IMR-90 (cell line): ENCODE measurements around the gene RBKS.

Experiments
- BHLHE40 ChIP-seq: fragments of 150-350 bp; IDR thresholded peaks from 2 replicates; pipeline ENCODE4 v1.6.1; 2016; ENCODE audit warnings: mild to moderate bottlenecking, low read depth, low read length
- CTCF ChIP-seq: conservative IDR thresholded peaks from 2 replicates; pipeline ENCODE4 v1.5.1; 2012; ENCODE audit warnings: mild to moderate bottlenecking, low read depth, low read length, improper control_type of control experiment
- ELK1 ChIP-seq: fragments of 150-350 bp; IDR thresholded peaks from 2 replicates; pipeline ENCODE4 v1.6.1; 2016; ENCODE audit warnings: low read depth, mild to moderate bottlenecking, low read length, moderate library complexity, borderline replicate concordance
- MAZ ChIP-seq: IDR thresholded peaks from 2 replicates; pipeline ENCODE4 v1.6.1; 2012; ENCODE audit warnings: low read depth, mild to moderate bottlenecking, low read length, improper control_type of control experiment, moderate library complexity, borderline replicate concordance
- POLR2A ChIP-seq: IDR thresholded peaks from 2 replicates; pipeline ENCODE4 v1.6.1; 2012; ENCODE audit warnings: mild to moderate bottlenecking, low read depth, low read length
- RAD21 ChIP-seq: IDR thresholded peaks from 2 replicates; pipeline ENCODE4 v1.6.1; 2012; ENCODE audit warnings: low read length, improper control_type of control experiment
- RFX5 ChIP-seq: IDR thresholded peaks from 2 replicates; pipeline ENCODE4 v1.8.0; 2012; ENCODE audit warnings: low read depth, mild to moderate bottlenecking, low read length, moderate library complexity
- SMC3 ChIP-seq: fragments of 150-350 bp; IDR thresholded peaks from 2 replicates; pipeline ENCODE4 v1.6.1; 2016; ENCODE audit warnings: low read depth, mild to moderate bottlenecking, antibody characterized with exemption, low read length, moderate library complexity

- TF ChIP-seq BHLHE40 (no peak), CTCF (no peak), SMC3 (no peak), POLR2A (no peak), ELK1 (no peak), RAD21 (no peak), RFX5 (no peak), MAZ (no peak)
Measured at GRCh38 chr2:27746325-27746724, 143.9 kb downstream of the RBKS start.
